Omental fat pad (tissue), 4 donors: ENCODE measurements around the gene SHB. TPM values are rescaled to one million over a fixed set of nuclear protein-coding genes. Genes with fewer than 3 reads are reported as not detected.

Experiments used
- ATAC-seq: fragments of 150-250 bp; one replicate; pipeline ENCODE4 v1.9.1; 2016; ENCODE audit warnings: mild to moderate bottlenecking, moderate library complexity; ENCODE audit not compliant: low FRiP score
- DNase-seq: peaks from one replicate; pipeline ENCODE4 v3.0.0-alpha.2; 2019; ENCODE audit warnings: low spot score
- total RNA-seq, 4 donors: library from RNA; depleted of rRNA; stranded (reverse); fragments of >200 nt; gene quantifications; one replicate each; pipeline ENCODE4 v1.1.0, GENCODE V29; 2016
- TF ChIP-seq, protein P1 (sequence below), 3 donors: fragments of 450-650 bp; IDR thresholded peaks; one replicate each; pipeline ENCODE4 v1.5.1; 2016 to 2017; ENCODE audit warnings: antibody characterized with exemption in 3 of 3, mild to moderate bottlenecking in 3 of 3, moderate library complexity in 2 of 3

The SHB gene
- total RNA-seq, 4 donors from 2014 or later: 10.4 to 61.6 (median 20.7) TPM

DNA sequence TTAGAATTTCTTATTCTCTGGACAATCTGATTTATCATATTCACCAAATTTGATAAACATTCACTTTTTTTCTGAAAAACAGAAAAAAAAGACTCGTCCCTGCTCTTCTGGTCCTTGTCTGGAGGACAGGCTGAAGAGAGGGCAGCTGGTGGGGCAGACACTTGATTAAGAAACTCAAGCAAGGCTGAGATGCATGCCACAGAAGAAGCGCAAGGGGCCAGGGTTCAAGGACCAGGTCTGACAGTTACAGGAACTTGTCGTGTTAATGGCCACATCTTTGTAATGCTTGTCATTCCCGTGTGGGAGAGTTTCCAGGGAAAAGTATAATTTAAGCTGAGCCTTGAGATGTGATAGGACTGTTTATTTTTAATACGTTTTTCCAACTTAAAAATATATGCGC lies 40.6 kb upstream of the SHB start:
- ATAC-seq (no peak), DNase-seq (no peak)

GRCh38 chr9:38108326-38108725 lies 39.3 kb upstream of the SHB start:
- DNase-seq: no peak
- TF ChIP-seq, protein P1, sequence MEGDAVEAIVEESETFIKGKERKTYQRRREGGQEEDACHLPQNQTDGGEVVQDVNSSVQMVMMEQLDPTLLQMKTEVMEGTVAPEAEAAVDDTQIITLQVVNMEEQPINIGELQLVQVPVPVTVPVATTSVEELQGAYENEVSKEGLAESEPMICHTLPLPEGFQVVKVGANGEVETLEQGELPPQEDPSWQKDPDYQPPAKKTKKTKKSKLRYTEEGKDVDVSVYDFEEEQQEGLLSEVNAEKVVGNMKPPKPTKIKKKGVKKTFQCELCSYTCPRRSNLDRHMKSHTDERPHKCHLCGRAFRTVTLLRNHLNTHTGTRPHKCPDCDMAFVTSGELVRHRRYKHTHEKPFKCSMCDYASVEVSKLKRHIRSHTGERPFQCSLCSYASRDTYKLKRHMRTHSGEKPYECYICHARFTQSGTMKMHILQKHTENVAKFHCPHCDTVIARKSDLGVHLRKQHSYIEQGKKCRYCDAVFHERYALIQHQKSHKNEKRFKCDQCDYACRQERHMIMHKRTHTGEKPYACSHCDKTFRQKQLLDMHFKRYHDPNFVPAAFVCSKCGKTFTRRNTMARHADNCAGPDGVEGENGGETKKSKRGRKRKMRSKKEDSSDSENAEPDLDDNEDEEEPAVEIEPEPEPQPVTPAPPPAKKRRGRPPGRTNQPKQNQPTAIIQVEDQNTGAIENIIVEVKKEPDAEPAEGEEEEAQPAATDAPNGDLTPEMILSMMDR (IDR thresholded peaks at IDR 0.05): no peak
- no peak for ATAC-seq

More for the DNA sequence above, 40.6 kb upstream of the SHB start:
- TF ChIP-seq, protein P1 (IDR thresholded peaks at IDR 0.05): no peak

- ATAC-seq: no peak
- TF ChIP-seq, protein P1 (IDR thresholded peaks at IDR 0.05): no peak
- DNase-seq: no peak
Observed at GRCh38 chr9:38107811-38108304, 38.8 kb upstream of the SHB start.

DNA sequence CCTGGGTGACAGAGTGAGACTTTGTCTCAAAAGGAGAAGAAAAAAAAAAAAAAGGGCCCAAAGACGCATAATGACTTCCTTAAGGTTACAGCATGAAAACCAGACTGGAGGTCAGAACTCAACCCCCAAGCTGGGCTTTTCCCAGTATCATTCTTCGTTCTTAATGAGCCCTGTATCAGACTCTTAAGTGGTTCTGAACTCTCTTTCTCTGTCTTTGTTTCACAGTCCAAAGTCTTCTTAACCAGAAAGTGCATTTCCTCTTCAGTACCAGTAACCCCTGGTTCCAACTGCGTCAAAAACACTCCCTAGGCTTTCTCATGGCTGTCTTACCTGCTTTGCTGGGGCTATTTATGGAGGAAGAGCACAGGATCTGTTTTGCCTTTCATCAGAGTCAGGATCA lies 38.4 kb upstream of the SHB start:
- TF ChIP-seq, protein P1 (IDR thresholded peaks at IDR 0.05): no peak
- no peak for DNase-seq
- ATAC-seq: no peak

DNA sequence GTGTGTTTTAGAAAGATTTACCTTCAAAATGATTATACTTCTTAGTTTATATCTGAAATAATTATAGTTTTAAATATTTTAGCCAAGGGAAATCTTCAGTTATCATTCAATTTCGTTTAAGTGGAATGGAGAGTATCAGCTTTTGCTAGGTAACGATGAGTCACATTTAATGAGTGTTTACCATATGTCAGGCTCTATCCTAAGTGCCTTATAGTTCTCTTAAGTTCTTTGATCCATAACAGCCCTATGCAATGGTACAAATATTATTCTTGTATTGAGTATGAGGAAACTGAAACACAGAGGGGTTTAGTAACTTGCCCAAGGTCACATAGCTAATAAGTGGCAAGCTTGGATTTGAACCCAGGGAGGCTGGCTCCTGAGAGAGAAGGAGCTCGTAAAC lies 37.5 kb upstream of the SHB start:
- TF ChIP-seq, protein P1 (IDR thresholded peaks at IDR 0.05): no peak

GRCh38 chr9:38103340-38103739 lies 34.3 kb upstream of the SHB start:
- TF ChIP-seq, protein P1 (IDR thresholded peaks at IDR 0.05): no peak
- ATAC-seq: no peak
- DNase-seq: no peak

More for the DNA sequence above, 37.5 kb upstream of the SHB start:
- DNase-seq (no peak), ATAC-seq (no peak)

GRCh38 chr9:38101423-38101822 lies 32.4 kb upstream of the SHB start:
- TF ChIP-seq, protein P1 (IDR thresholded peaks at IDR 0.05): no peak
- ATAC-seq: no peak
- DNase-seq: no peak
